ENCODE measurements around the gene IDH3G. TPM values are rescaled to one million over a fixed set of nuclear protein-coding genes. Genes with fewer than 3 reads are reported as not detected.

IDH3G gene
- total and polyA plus RNA-seq, 10 donors: 32.7 to 92.7 (median 58.1) TPM

DNA sequence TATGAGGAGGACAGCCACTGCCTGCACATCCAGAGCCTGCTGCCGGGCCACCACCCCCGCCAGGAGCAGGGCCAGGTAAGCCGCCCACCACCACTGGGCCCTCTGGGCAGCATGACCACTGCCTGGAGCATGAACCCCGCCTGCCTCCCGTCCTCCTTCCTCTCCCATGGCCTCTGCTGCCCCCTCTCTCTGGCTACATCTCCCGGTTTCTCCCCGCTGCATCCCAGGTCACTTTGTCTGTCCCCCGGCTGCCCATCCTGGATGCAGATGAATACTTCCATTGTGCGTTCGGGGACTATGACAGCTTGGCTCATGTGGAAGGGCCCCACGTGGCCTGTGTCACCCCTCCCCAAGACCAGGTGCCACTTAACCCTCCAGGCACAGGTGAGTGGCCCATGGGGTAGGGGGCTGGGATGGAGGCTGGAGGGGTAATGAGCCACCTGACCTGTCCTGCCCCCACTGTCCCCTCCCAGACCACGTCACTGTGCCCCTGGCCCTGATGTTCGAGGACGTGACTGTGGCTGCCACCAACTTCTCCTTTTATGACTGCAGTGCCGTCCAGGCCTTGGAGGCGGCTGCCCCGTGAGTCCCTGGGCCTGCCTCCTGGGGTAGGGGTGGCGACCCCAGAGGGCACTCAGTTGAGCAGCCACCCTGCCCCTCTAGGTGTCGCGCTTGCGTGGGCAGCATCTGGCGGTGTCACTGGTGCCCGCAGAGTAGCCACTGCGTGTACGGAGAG is 24.1 kb downstream of the IDH3G start:
- Histone ChIP-seq H3K36me3 (no peaks in the 10 kb centered on the region), H3K9me3 (no peaks in the 10 kb centered on the region), H3K27ac (no peak overlapping the region), H3K4me1 (peaks cover 0 to 26% (median 11%) of the 10 kb centered on the region in 6 donors), H3K4me3 (no peak overlapping the region), H3K27me3 (replicated peaks in 1 of 7) (peaks cover 0 to 6% (median 0%) of the 10 kb centered on the region in 7 donors)
- intact Hi-C loops (cut with DNase I; ENCODE audit: low total_unique reads): no loop called here
- DNase-seq: peak; percentile 72
- WGBS, 5 donors: 82 to 98% (median 86%) methylated on average over 5 to 25 of the region's 25 CpGs
- no peak for TF ChIP-seq POLR2A (IDR thresholded peaks at IDR 0.05)
- no peak for TF ChIP-seq POLR2AphosphoS5 (IDR thresholded peaks at IDR 0.05)
- TF ChIP-seq, protein P1, sequence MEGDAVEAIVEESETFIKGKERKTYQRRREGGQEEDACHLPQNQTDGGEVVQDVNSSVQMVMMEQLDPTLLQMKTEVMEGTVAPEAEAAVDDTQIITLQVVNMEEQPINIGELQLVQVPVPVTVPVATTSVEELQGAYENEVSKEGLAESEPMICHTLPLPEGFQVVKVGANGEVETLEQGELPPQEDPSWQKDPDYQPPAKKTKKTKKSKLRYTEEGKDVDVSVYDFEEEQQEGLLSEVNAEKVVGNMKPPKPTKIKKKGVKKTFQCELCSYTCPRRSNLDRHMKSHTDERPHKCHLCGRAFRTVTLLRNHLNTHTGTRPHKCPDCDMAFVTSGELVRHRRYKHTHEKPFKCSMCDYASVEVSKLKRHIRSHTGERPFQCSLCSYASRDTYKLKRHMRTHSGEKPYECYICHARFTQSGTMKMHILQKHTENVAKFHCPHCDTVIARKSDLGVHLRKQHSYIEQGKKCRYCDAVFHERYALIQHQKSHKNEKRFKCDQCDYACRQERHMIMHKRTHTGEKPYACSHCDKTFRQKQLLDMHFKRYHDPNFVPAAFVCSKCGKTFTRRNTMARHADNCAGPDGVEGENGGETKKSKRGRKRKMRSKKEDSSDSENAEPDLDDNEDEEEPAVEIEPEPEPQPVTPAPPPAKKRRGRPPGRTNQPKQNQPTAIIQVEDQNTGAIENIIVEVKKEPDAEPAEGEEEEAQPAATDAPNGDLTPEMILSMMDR (IDR thresholded peaks at IDR 0.05 in 8 of 11, conservative IDR thresholded peaks at IDR 0.05 in 3 of 11): no peak

DNA sequence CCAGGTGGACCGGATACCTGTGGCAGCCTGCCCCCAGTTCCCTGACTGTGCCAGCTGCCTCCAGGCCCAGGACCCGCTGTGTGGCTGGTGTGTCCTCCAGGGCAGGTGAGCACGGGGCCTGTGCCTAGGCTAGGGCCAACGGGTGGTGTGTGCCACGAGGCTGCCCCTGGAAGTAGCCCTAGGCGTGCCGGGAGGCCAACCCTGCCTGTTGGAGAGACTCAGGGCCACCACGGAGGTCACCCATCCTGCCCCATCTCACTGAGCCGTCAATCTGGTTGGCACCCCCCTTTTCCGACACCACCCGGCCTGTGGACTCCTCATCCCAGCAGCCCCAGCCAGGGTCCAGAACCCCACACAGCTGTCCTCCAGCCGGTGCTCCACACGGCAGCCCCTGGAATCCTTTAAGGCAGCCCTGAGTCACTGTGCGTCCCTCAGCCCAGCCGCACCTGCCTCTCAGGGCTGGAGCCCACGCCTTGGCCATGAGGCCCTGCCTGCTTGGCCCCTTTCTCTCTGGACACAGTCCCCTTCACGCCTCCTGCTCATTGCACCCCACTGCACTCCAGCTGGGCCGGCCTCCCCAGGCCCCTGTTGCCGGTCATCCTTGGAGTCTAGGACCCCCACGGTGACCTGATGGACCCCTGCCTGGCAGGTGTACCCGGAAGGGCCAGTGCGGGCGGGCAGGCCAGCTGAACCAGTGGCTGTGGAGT is 24.9 kb downstream of the IDH3G start:
- H3K27ac ChIP-seq: no peak overlapping the region
- no peak overlapping the region for H3K4me3 ChIP-seq
- TF ChIP-seq POLR2A (IDR thresholded peaks at IDR 0.05) (no peak), POLR2AphosphoS5 (IDR thresholded peaks at IDR 0.05) (no peak)
- TF ChIP-seq, protein P1 (IDR thresholded peaks at IDR 0.05 in 8 of 11, conservative IDR thresholded peaks at IDR 0.05 in 3 of 11): no peak
- peaks cover 0 to 6% (median 0%) of the 10 kb centered on the region in 7 donors for H3K27me3 ChIP-seq (replicated peaks in 1 of 7)
- intact Hi-C loops (cut with DNase I; ENCODE audit: low total_unique reads): no loop called here
- H3K36me3 ChIP-seq: no peaks in the 10 kb centered on the region
- peaks cover 0 to 33% (median 15%) of the 10 kb centered on the region in 6 donors for H3K4me1 ChIP-seq
- no peaks in the 10 kb centered on the region for H3K9me3 ChIP-seq
- WGBS, 5 donors: 85 to 96% (median 92%) methylated on average over 8 to 23 of the region's 23 CpGs
- peak; percentile 71 for DNase-seq

DNA sequence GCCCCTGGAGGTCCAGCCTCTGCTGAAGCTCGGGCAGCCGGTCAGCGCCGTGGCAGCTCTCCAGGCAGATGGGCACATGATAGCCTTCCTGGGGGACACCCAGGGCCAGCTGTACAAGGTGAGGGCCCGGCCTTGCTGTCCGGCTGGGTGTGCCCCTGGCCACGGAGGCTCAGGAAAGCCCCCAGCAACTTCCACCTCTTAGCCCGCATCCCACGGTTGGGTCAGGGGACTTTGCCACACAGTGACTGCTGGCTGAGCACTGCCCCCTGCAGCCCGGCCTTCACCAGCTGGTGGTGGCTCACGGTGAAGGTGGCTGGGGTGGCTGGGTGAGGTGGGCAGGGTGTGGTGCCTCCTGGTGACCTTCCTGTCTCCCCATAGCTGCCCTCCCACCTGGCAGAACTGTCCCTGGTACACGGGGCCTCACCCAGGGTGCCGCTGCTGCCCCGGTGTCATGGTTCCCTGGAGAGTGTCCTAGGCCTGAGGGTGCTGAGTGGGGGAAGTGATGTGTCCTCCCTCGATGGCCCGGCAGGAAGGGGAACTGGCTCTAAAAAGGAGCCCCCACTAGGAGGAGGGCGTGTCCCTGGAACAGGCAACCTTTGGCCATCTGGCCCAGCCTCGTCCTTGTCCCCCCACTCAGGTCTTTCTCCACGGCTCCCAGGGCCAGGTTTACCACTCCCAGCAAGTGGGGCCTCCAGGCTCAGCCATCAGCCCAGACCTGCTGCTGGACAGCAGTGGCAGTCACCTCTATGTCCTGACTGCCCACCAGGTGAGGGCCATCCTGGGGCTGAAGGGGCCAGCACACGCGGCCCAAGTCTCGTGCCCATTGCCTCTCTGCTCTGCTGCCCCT is 25.6 kb downstream of the IDH3G start:
- H3K4me3 ChIP-seq: no peak overlapping the region
- WGBS, 5 donors: 59 to 86% (median 75%) methylated on average over 3 to 22 of the region's 22 CpGs
- no peak overlapping the region for H3K27ac ChIP-seq
- DNase-seq: peak; percentile 77
- peaks cover 0 to 10% (median 0%) of the 10 kb centered on the region in 7 donors for H3K27me3 ChIP-seq (replicated peaks in 1 of 7)
- intact Hi-C loops (cut with DNase I; ENCODE audit: low total_unique reads): no loop called here
- TF ChIP-seq POLR2AphosphoS5 (IDR thresholded peaks at IDR 0.05): no peak
- TF ChIP-seq, protein P1 (IDR thresholded peaks at IDR 0.05 in 8 of 11, conservative IDR thresholded peaks at IDR 0.05 in 3 of 11): peak in 1 of 11 experiments; percentile 15
- peaks cover 0 to 39% (median 20%) of the 10 kb centered on the region in 6 donors for H3K4me1 ChIP-seq
- H3K36me3 ChIP-seq: no peaks in the 10 kb centered on the region
- H3K9me3 ChIP-seq: no peaks in the 10 kb centered on the region

All from spleen (tissue), 11 donors.